ENCODE measurements around the gene SEMA6C. TPM values are rescaled to one million over a fixed set of nuclear protein-coding genes. Genes with fewer than 3 reads are reported as not detected.
"Not testable (repeated sequence)": the region's sequence is repeated elsewhere in the genome, so short reads cannot be mapped to it uniquely, and the experiment has no call there.

Gene SEMA6C
- total and polyA plus RNA-seq, 7 experiments from 2014 or later, result 0.56 to 12.4 (median 3.6) TPM

GRCh38 chr1:151189637-151190445, 43.4 kb upstream of the SEMA6C start, which contains the start of gene VPS72:
Gene VPS72 (minus strand): TSS chr1:151190197. CDS start chr1:151190121, 76 bp downstream.
- Mint-ChIP-seq H3K4me3 (peak within 1 kb of the TSS; percentile 91 to 99 (median 98)), H3K4me1 (peaks cover 23 to 47% (median 35%) of the 10 kb centered on the region in 7 donors), H3K36me3 (peaks cover 0 to 9% (median 8%) of the 10 kb centered on the region in 5 donors), H3K9me3 (peaks cover 0 to 2% (median 0%) of the 10 kb centered on the region in 11 donors), H3K27me3 (peaks cover 0 to 8% (median 0%) of the 10 kb centered on the region in 5 donors), H3K27ac (peak within 1 kb of the TSS; percentile 91 to 98 (median 97))
- Histone ChIP-seq H3K4me3 (ENCODE audit: low read length) (peak within 1 kb of the TSS; percentile 80), H3K27me3 (ENCODE audit: control insufficient read depth in 2 of 2, insufficient read depth in 2 of 2, low read length in 2 of 2) (no peaks in the 10 kb centered on the region), H3K27ac (ENCODE audit: low read depth, low read length) (peak within 1 kb of the TSS; percentile 78), H3K9me3 (ENCODE audit: control insufficient read depth in 2 of 3, low read length in 3 of 3) (no peaks in the 10 kb centered on the region), H3K4me1 (ENCODE audit: control insufficient read depth in 2 of 2, insufficient read depth in 2 of 2, low read length in 2 of 2) (peaks cover 16% of the 10 kb centered on the region in 2 donors), H3K36me3 (ENCODE audit: control insufficient read depth in 2 of 3, insufficient read depth in 3 of 3, low read length in 3 of 3) (peaks cover 0 to 12% (median 6%) of the 10 kb centered on the region in 3 experiments)
- intact Hi-C loops (cut with micrococcal nuclease), result loop anchor here (1.0 kb wide), 6 partner anchors 8 to 209 kb away; partner anchors contain the start of genes PIP5K1A (in 2 of the 2), LYSMD1 (in 1 of the 2), PSMB4 (in 1 of the 2) and SCNM1 (in 1 of the 2)
- POLR2A ChIA-PET, result interaction anchor here (0.7 to 2.7 kb wide), 21 partner anchors 8 to 1346 kb away, joined by 3 to 33 read pairs (median 4); partner anchors contain the start of genes CDC42SE1, ENSA, LYSMD1 and PIP5K1A
- ATAC-seq (peak; percentile 98), DNase-seq (peak; percentile 57 to 90 (median 85))
- CTCF ChIA-PET, result interaction anchor here (0.5 to 2.2 kb wide), 11 partner anchors 10 to 151 kb away, joined by 3 to 14 read pairs (median 3); partner anchors contain the start of gene TNFAIP8L2

GRCh38 chr1:151188667-151189066, 42.2 kb upstream of the SEMA6C start:
- DNase-seq; H3K9me3 Mint-ChIP-seq; H3K27me3 ChIP-seq (ENCODE audit: control insufficient read depth in 2 of 2, insufficient read depth in 2 of 2, low read length in 2 of 2); CTCF ChIA-PET; H3K27me3 Mint-ChIP-seq; ATAC-seq; H3K9me3 ChIP-seq (ENCODE audit: control insufficient read depth in 2 of 3, low read length in 3 of 3); intact Hi-C loops (cut with micrococcal nuclease); H3K4me3 ChIP-seq (ENCODE audit: low read length): not testable (repeated sequence)
- POLR2A ChIA-PET, result interaction anchor here (0.7 to 2.7 kb wide), 7 partner anchors 10 to 1345 kb away, joined by 3 to 33 read pairs (median 6); partner anchors contain the start of genes LYSMD1, PIP5K1A, SCNM1 and TNFAIP8L2
- Histone ChIP-seq H3K27ac (ENCODE audit: low read depth, low read length) (peak overlapping the region; percentile 78), H3K4me1 (ENCODE audit: control insufficient read depth in 2 of 2, insufficient read depth in 2 of 2, low read length in 2 of 2) (peaks cover 16% of the 10 kb centered on the region in 2 donors), H3K36me3 (ENCODE audit: control insufficient read depth in 2 of 3, insufficient read depth in 3 of 3, low read length in 3 of 3) (peaks cover 3 to 24% (median 12%) of the 10 kb centered on the region in 3 experiments)
- peaks cover 23 to 47% (median 35%) of the 10 kb centered on the region in 7 donors for H3K4me1 Mint-ChIP-seq
- peaks cover 5 to 16% (median 13%) of the 10 kb centered on the region in 5 donors for H3K36me3 Mint-ChIP-seq
- H3K27ac Mint-ChIP-seq, result peak overlapping the region; percentile 51 to 98 (median 96)
- H3K4me3 Mint-ChIP-seq, result peak overlapping the region; percentile 91 to 99 (median 98)

GRCh38 chr1:151187205-151187604, 40.8 kb upstream of the SEMA6C start:
- Mint-ChIP-seq H3K4me3 (peak overlapping the region in 2 of 10 donors; percentile 7 to 58), H3K36me3 (peaks cover 13 to 26% (median 20%) of the 10 kb centered on the region in 5 donors)

GRCh38 chr1:151184211-151184610, 37.8 kb upstream of the SEMA6C start:
- ChIA-PET POLR2A (interaction anchor here (0.8 kb wide), 1 partner anchor 24 kb away, joined by 4 read pairs; no protein-coding TSS in a partner anchor), CTCF (no interaction called here)
- Mint-ChIP-seq H3K4me1 (peaks cover 17 to 30% (median 24%) of the 10 kb centered on the region in 7 donors), H3K27ac (peak overlapping the region in 2 of 9 donors; percentile 51 to 67), H3K9me3 (no peaks in the 10 kb centered on the region), H3K36me3 (peaks cover 19 to 43% (median 35%) of the 10 kb centered on the region in 5 donors), H3K4me3 (no peak overlapping the region), H3K27me3 (no peaks in the 10 kb centered on the region)
- DNase-seq (no peak), ATAC-seq (no peak)
- H3K9me3 ChIP-seq (ENCODE audit: control insufficient read depth in 2 of 3, low read length in 3 of 3), result no peaks in the 10 kb centered on the region
- peaks cover 6 to 10% of the 10 kb centered on the region in 2 donors for H3K4me1 ChIP-seq (ENCODE audit: control insufficient read depth in 2 of 2, insufficient read depth in 2 of 2, low read length in 2 of 2)
- no peak overlapping the region for H3K27ac ChIP-seq (ENCODE audit: low read depth, low read length)
- peaks cover 14 to 65% (median 24%) of the 10 kb centered on the region in 3 experiments for H3K36me3 ChIP-seq (ENCODE audit: control insufficient read depth in 2 of 3, insufficient read depth in 3 of 3, low read length in 3 of 3)
- intact Hi-C loops (cut with micrococcal nuclease), result no loop called here
- H3K4me3 ChIP-seq (ENCODE audit: low read length), result no peak overlapping the region
- H3K27me3 ChIP-seq (ENCODE audit: control insufficient read depth in 2 of 2, insufficient read depth in 2 of 2, low read length in 2 of 2), result no peaks in the 10 kb centered on the region

More at GRCh38 chr1:151187205-151187604, 40.8 kb upstream of the SEMA6C start:
- Mint-ChIP-seq H3K9me3 (peaks cover 0 to 2% (median 0%) of the 10 kb centered on the region in 11 donors), H3K4me1 (peaks cover 25 to 47% (median 35%) of the 10 kb centered on the region in 7 donors), H3K27me3 (no peaks in the 10 kb centered on the region), H3K27ac (peak overlapping the region in 1 of 9 donors; percentile 48)
- intact Hi-C loops (cut with micrococcal nuclease), result no loop called here
- DNase-seq (no peak), ATAC-seq (no peak)
- CTCF ChIA-PET, result interaction anchor here (0.6 kb wide), 1 partner anchor 20 kb away, joined by 5 read pairs; no protein-coding TSS in a partner anchor
- Histone ChIP-seq H3K36me3 (ENCODE audit: control insufficient read depth in 2 of 3, insufficient read depth in 3 of 3, low read length in 3 of 3) (peaks cover 13 to 38% (median 18%) of the 10 kb centered on the region in 3 experiments), H3K4me1 (ENCODE audit: control insufficient read depth in 2 of 2, insufficient read depth in 2 of 2, low read length in 2 of 2) (peaks cover 16% of the 10 kb centered on the region in 2 donors), H3K27me3 (ENCODE audit: control insufficient read depth in 2 of 2, insufficient read depth in 2 of 2, low read length in 2 of 2) (no peaks in the 10 kb centered on the region), H3K9me3 (ENCODE audit: control insufficient read depth in 2 of 3, low read length in 3 of 3) (no peaks in the 10 kb centered on the region), H3K27ac (ENCODE audit: low read depth, low read length) (no peak overlapping the region), H3K4me3 (ENCODE audit: low read length) (no peak overlapping the region)
- POLR2A ChIA-PET, result interaction anchor here (1.6 kb wide), 2 partner anchors 16 to 30 kb away, joined by 6 to 7 read pairs; partner anchors contain the start of gene TNFAIP8L2

GRCh38 chr1:151176514-151177045, 30.1 kb upstream of the SEMA6C start:
- Mint-ChIP-seq H3K4me1 (peaks cover 0 to 15% (median 5%) of the 10 kb centered on the region in 7 donors), H3K27me3 (no peaks in the 10 kb centered on the region), H3K4me3 (no peak overlapping the region), H3K36me3 (peaks cover 19 to 64% (median 28%) of the 10 kb centered on the region in 5 donors), H3K27ac (peak overlapping the region in 5 of 9 donors; percentile 19 to 71 (median 46)), H3K9me3 (no peaks in the 10 kb centered on the region)
- ChIA-PET POLR2A (interaction anchor here (0.8 to 2.1 kb wide), 2 partner anchors 11 to 19 kb away, joined by 4 to 10 read pairs; partner anchors contain the start of genes LYSMD1, SCNM1 and TNFAIP8L2), CTCF (interaction anchor here (0.6 to 1.3 kb wide), 5 partner anchors 19 to 692 kb away, joined by 3 read pairs; no protein-coding TSS in a partner anchor)
- intact Hi-C loops (cut with micrococcal nuclease), result no loop called here
- Histone ChIP-seq H3K36me3 (ENCODE audit: control insufficient read depth in 2 of 3, insufficient read depth in 3 of 3, low read length in 3 of 3) (peaks cover 2 to 85% (median 13%) of the 10 kb centered on the region in 3 experiments), H3K9me3 (ENCODE audit: control insufficient read depth in 2 of 3, low read length in 3 of 3) (no peaks in the 10 kb centered on the region), H3K4me3 (ENCODE audit: low read length) (no peak overlapping the region), H3K27me3 (ENCODE audit: control insufficient read depth in 2 of 2, insufficient read depth in 2 of 2, low read length in 2 of 2) (no peaks in the 10 kb centered on the region), H3K4me1 (ENCODE audit: control insufficient read depth in 2 of 2, insufficient read depth in 2 of 2, low read length in 2 of 2) (no peaks in the 10 kb centered on the region), H3K27ac (ENCODE audit: low read depth, low read length) (no peak overlapping the region)
- ATAC-seq (no peak), DNase-seq (no peak)

GRCh38 chr1:151175863-151176262, 29.4 kb upstream of the SEMA6C start, which contains the start of gene TMOD4:
Gene TMOD4 (minus strand): TSS chr1:151175981. CDS start chr1:151174875, 1,106 bp downstream.
- H3K9me3 Mint-ChIP-seq, result no peaks in the 10 kb centered on the region
- H3K4me3 Mint-ChIP-seq, result no peak within 1 kb of the TSS
- ATAC-seq (peak; percentile 71), DNase-seq (no peak)
- no peaks in the 10 kb centered on the region for H3K4me1 ChIP-seq (ENCODE audit: control insufficient read depth in 2 of 2, insufficient read depth in 2 of 2, low read length in 2 of 2)
- no peaks in the 10 kb centered on the region for H3K9me3 ChIP-seq (ENCODE audit: control insufficient read depth in 2 of 3, low read length in 3 of 3)
- H3K27ac Mint-ChIP-seq, result peak within 1 kb of the TSS in 7 of 9 donors; percentile 19 to 76 (median 49)
- intact Hi-C loops (cut with micrococcal nuclease), result no loop called here
- no peaks in the 10 kb centered on the region for H3K27me3 Mint-ChIP-seq
- peaks cover 0 to 85% (median 13%) of the 10 kb centered on the region in 3 experiments for H3K36me3 ChIP-seq (ENCODE audit: control insufficient read depth in 2 of 3, insufficient read depth in 3 of 3, low read length in 3 of 3)
- CTCF ChIA-PET, result interaction anchor here (1.0 to 1.3 kb wide), 4 partner anchors 18 to 76 kb away, joined by 3 read pairs; no protein-coding TSS in a partner anchor
- H3K27me3 ChIP-seq (ENCODE audit: control insufficient read depth in 2 of 2, insufficient read depth in 2 of 2, low read length in 2 of 2), result no peaks in the 10 kb centered on the region
- H3K4me3 ChIP-seq (ENCODE audit: low read length), result no peak within 1 kb of the TSS
- POLR2A ChIA-PET, result interaction anchor here (2.5 kb wide), 1 partner anchor 14 kb away, joined by 7 read pairs; the partner anchor contains the start of gene VPS72
- H3K27ac ChIP-seq (ENCODE audit: low read depth, low read length), result no peak within 1 kb of the TSS
- H3K4me1 Mint-ChIP-seq, result peaks cover 0 to 13% (median 3%) of the 10 kb centered on the region in 7 donors
- H3K36me3 Mint-ChIP-seq, result peaks cover 18 to 57% (median 24%) of the 10 kb centered on the region in 5 donors

Data from naive thymus-derived CD4-positive, alpha-beta T cell (primary cell).